ACC112 (cell line): ENCODE measurements around the gene KRTAP5-1.

Experiments
- H2AFZ ChIP-seq: fragments of 200-600 bp; sonication (generic); one replicate; pipeline ENCODE4 v1.6.0; 2017; ENCODE audit warnings: antibody characterized with exemption, low read length; ENCODE audit not compliant: unreplicated experiment
- H3K27ac ChIP-seq: fragments of 200-600 bp; sonication (generic); 2 replicates; pipeline ENCODE4 v1.5.1; 2014; ENCODE audit warnings: low read depth, mild to moderate bottlenecking, antibody characterized with exemption, low read length, moderate library complexity
- H3K27me3 ChIP-seq: fragments of 200-600 bp; sonication (generic); 2 replicates; pipeline ENCODE4 v1.6.1; 2014; ENCODE audit warnings: mild to moderate bottlenecking, antibody characterized with exemption, low read length, moderate library complexity, mixed read lengths; ENCODE audit not compliant: insufficient read depth
- H3K36me3 ChIP-seq: fragments of 200-600 bp; sonication (generic); 2 replicates; pipeline ENCODE4 v1.6.1; 2016; ENCODE audit warnings: mild to moderate bottlenecking, antibody characterized with exemption, low read length, moderate library complexity, mixed read lengths; ENCODE audit not compliant: insufficient read depth
- H3K4me1 ChIP-seq: fragments of 200-600 bp; sonication (generic); one replicate; pipeline ENCODE4 v1.6.1; 2016; ENCODE audit warnings: low read length, mixed read lengths; ENCODE audit not compliant: insufficient read depth, unreplicated experiment, control insufficient read depth
- H3K4me3 ChIP-seq: fragments of 200-600 bp; sonication (generic); 2 replicates; pipeline ENCODE4 v1.5.1; 2014; ENCODE audit warnings: mild to moderate bottlenecking, low read depth, low read length
- H3K79me2 ChIP-seq: fragments of 200-600 bp; sonication (generic); one replicate; pipeline ENCODE4 v1.6.0; 2016; ENCODE audit warnings: low read length; ENCODE audit not compliant: control insufficient read depth, unreplicated experiment, insufficient read depth

The KRTAP5-1 gene

GRCh38 chr11:1553808-1554594, 31.1 kb downstream of the KRTAP5-1 start:
- Histone ChIP-seq H3K4me3 (no peak overlapping the region), H3K4me1 (peaks cover 9% of the 10 kb centered on the region), H2AFZ (no peak overlapping the region), H3K79me2 (no peaks in the 10 kb centered on the region), H3K27ac (no peak overlapping the region), H3K36me3 (no peaks in the 10 kb centered on the region), H3K27me3 (peaks cover 10% of the 10 kb centered on the region)

- H3K4me1 ChIP-seq = no peaks in the 10 kb centered on the region
- no peak overlapping the region for H2AFZ ChIP-seq
- H3K79me2 ChIP-seq = no peaks in the 10 kb centered on the region
- H3K4me3 ChIP-seq = no peak overlapping the region
- H3K27me3 ChIP-seq = peaks cover 52% of the 10 kb centered on the region
- H3K36me3 ChIP-seq = no peaks in the 10 kb centered on the region
- no peak overlapping the region for H3K27ac ChIP-seq
These were observed 35.4 kb downstream of the KRTAP5-1 start for GRCh38 chr11:1549338-1550330.

GRCh38 chr11:1548221-1549070, 36.6 kb downstream of the KRTAP5-1 start:
- Histone ChIP-seq H3K4me3 (no peak overlapping the region), H2AFZ (no peak overlapping the region), H3K27ac (no peak overlapping the region)

GRCh38 chr11:1547467-1548098, 37.5 kb downstream of the KRTAP5-1 start:
- Histone ChIP-seq H2AFZ (no peak overlapping the region), H3K4me3 (no peak overlapping the region), H3K36me3 (no peaks in the 10 kb centered on the region), H3K27me3 (peaks cover 50% of the 10 kb centered on the region), H3K4me1 (no peaks in the 10 kb centered on the region), H3K79me2 (no peaks in the 10 kb centered on the region), H3K27ac (no peak overlapping the region)

More at GRCh38 chr11:1548221-1549070, 36.6 kb downstream of the KRTAP5-1 start:
- Histone ChIP-seq H3K27me3 (peaks cover 52% of the 10 kb centered on the region), H3K79me2 (no peaks in the 10 kb centered on the region), H3K36me3 (no peaks in the 10 kb centered on the region), H3K4me1 (no peaks in the 10 kb centered on the region)

GRCh38 chr11:1546536-1547466, 38.3 kb downstream of the KRTAP5-1 start:
- Histone ChIP-seq H3K27ac (no peak overlapping the region), H3K4me3 (peak overlapping the region; percentile 54; the same call in 1 of the 2 replicates), H3K79me2 (no peaks in the 10 kb centered on the region), H3K27me3 (peaks cover 45% of the 10 kb centered on the region), H2AFZ (peak overlapping the region; percentile 14), H3K4me1 (no peaks in the 10 kb centered on the region), H3K36me3 (no peaks in the 10 kb centered on the region)

- Histone ChIP-seq H3K4me1 (no peaks in the 10 kb centered on the region), H3K27me3 (peaks cover 45% of the 10 kb centered on the region), H3K27ac (no peak overlapping the region), H3K36me3 (no peaks in the 10 kb centered on the region), H3K79me2 (no peaks in the 10 kb centered on the region), H3K4me3 (no peak overlapping the region), H2AFZ (no peak overlapping the region)
These were observed 39.0 kb downstream of the KRTAP5-1 start for GRCh38 chr11:1546077-1546535.

- H3K4me1 ChIP-seq = no peaks in the 10 kb centered on the region
- H3K27ac ChIP-seq = no peak overlapping the region
- no peaks in the 10 kb centered on the region for H3K36me3 ChIP-seq
- H3K27me3 ChIP-seq = peaks cover 45% of the 10 kb centered on the region
- H2AFZ ChIP-seq = no peak overlapping the region
- no peak overlapping the region for H3K4me3 ChIP-seq
- no peaks in the 10 kb centered on the region for H3K79me2 ChIP-seq
These were observed 39.7 kb downstream of the KRTAP5-1 start for GRCh38 chr11:1545432-1545831.

GRCh38 chr11:1544536-1544935, 40.5 kb downstream of the KRTAP5-1 start:
- H3K27ac ChIP-seq = no peak overlapping the region
- H3K4me1 ChIP-seq = no peaks in the 10 kb centered on the region
- H3K79me2 ChIP-seq = no peaks in the 10 kb centered on the region
- H3K36me3 ChIP-seq = no peaks in the 10 kb centered on the region
- no peak overlapping the region for H3K4me3 ChIP-seq
- H2AFZ ChIP-seq = no peak overlapping the region
- peaks cover 54% of the 10 kb centered on the region for H3K27me3 ChIP-seq

- H3K4me1 ChIP-seq = no peaks in the 10 kb centered on the region
- H3K27me3 ChIP-seq = peaks cover 52% of the 10 kb centered on the region
These were observed 41.3 kb downstream of the KRTAP5-1 start for GRCh38 chr11:1543606-1544263.

More at GRCh38 chr11:1543606-1544263, 41.3 kb downstream of the KRTAP5-1 start:
- no peak overlapping the region for H3K27ac ChIP-seq
- no peaks in the 10 kb centered on the region for H3K79me2 ChIP-seq
- no peak overlapping the region for H2AFZ ChIP-seq
- no peak overlapping the region for H3K4me3 ChIP-seq
- no peaks in the 10 kb centered on the region for H3K36me3 ChIP-seq
